Skeletal muscle satellite cell (primary cell): Measurements from ENCODE around the gene ACTN1.

Source experiments
- H3K27me3 ChIP-seq: 2 replicates; pipeline ENCODE4 v1.7.0; 2013; ENCODE audit warnings: low read length; ENCODE audit not compliant: control insufficient read depth, insufficient read depth
- H3K36me3 ChIP-seq: 2 replicates; pipeline ENCODE4 v1.7.0; 2013; ENCODE audit warnings: mild to moderate bottlenecking, control low read depth, low read length; ENCODE audit not compliant: insufficient read depth
- H3K4me1 ChIP-seq: 2 replicates; pipeline ENCODE4 v1.7.0; 2013; ENCODE audit warnings: low read length; ENCODE audit not compliant: control insufficient read depth, insufficient read depth
- H3K4me2 ChIP-seq: 2 replicates; pipeline ENCODE4 v1.7.0; 2013; ENCODE audit warnings: mild to moderate bottlenecking, low read length
- H3K4me3 ChIP-seq: 2 replicates; pipeline ENCODE4 v1.7.0; 2013; ENCODE audit warnings: low read length
- H3K9ac ChIP-seq: 2 replicates; pipeline ENCODE4 v1.7.0; 2013; ENCODE audit warnings: mild to moderate bottlenecking, low read depth, low read length, moderate library complexity
- H3K9me3 ChIP-seq: replicated peaks from 2 replicates; pipeline ENCODE4 v1.7.0; 2013; ENCODE audit warnings: mild to moderate bottlenecking, control low read depth, low read length

Gene ACTN1

GRCh38 chr14:68919129-68919927 lies 59.8 kb downstream of the ACTN1 start:
- H3K9me3 ChIP-seq, result no peaks in the 10 kb centered on the region
- H3K27me3 ChIP-seq, result no peaks in the 10 kb centered on the region
- peaks cover 10% of the 10 kb centered on the region for H3K4me1 ChIP-seq
- no peak overlapping the region for H3K4me2 ChIP-seq
- H3K4me3 ChIP-seq, result no peak overlapping the region
- no peak overlapping the region for H3K9ac ChIP-seq
- H3K36me3 ChIP-seq, result peaks cover 88% of the 10 kb centered on the region

- Histone ChIP-seq H3K27me3 (no peaks in the 10 kb centered on the region), H3K4me3 (no peak overlapping the region), H3K36me3 (peaks cover 84% of the 10 kb centered on the region), H3K4me1 (peaks cover 11% of the 10 kb centered on the region), H3K4me2 (no peak overlapping the region), H3K9me3 (no peaks in the 10 kb centered on the region), H3K9ac (no peak overlapping the region)
Observed at GRCh38 chr14:68918612-68919011, 60.5 kb downstream of the ACTN1 start.

- Histone ChIP-seq H3K9me3 (no peaks in the 10 kb centered on the region), H3K36me3 (peaks cover 80% of the 10 kb centered on the region), H3K27me3 (no peaks in the 10 kb centered on the region), H3K4me1 (peaks cover 11% of the 10 kb centered on the region), H3K4me3 (no peak overlapping the region), H3K9ac (no peak overlapping the region), H3K4me2 (no peak overlapping the region)
Observed at GRCh38 chr14:68916358-68916941, 62.7 kb downstream of the ACTN1 start.

- Histone ChIP-seq H3K4me3 (no peak overlapping the region), H3K4me1 (peaks cover 11% of the 10 kb centered on the region), H3K36me3 (peaks cover 80% of the 10 kb centered on the region)
Observed at GRCh38 chr14:68913516-68913915, 65.6 kb downstream of the ACTN1 start.

GRCh38 chr14:68911594-68912227 lies 67.4 kb downstream of the ACTN1 start:
- Histone ChIP-seq H3K4me1 (peaks cover 11% of the 10 kb centered on the region), H3K36me3 (peaks cover 78% of the 10 kb centered on the region), H3K4me2 (no peak overlapping the region), H3K4me3 (no peak overlapping the region), H3K9ac (peak overlapping the region; percentile 6), H3K9me3 (no peaks in the 10 kb centered on the region), H3K27me3 (no peaks in the 10 kb centered on the region)

More at GRCh38 chr14:68913516-68913915, 65.6 kb downstream of the ACTN1 start:
- no peaks in the 10 kb centered on the region for H3K27me3 ChIP-seq
- H3K4me2 ChIP-seq, result no peak overlapping the region
- no peak overlapping the region for H3K9ac ChIP-seq
- no peaks in the 10 kb centered on the region for H3K9me3 ChIP-seq

- Histone ChIP-seq H3K9ac (no peak overlapping the region), H3K4me1 (peaks cover 11% of the 10 kb centered on the region), H3K9me3 (no peaks in the 10 kb centered on the region), H3K4me2 (no peak overlapping the region), H3K4me3 (no peak overlapping the region), H3K27me3 (no peaks in the 10 kb centered on the region), H3K36me3 (peaks cover 77% of the 10 kb centered on the region)
Observed at GRCh38 chr14:68910540-68910939, 68.6 kb downstream of the ACTN1 start.

- no peak overlapping the region for H3K9ac ChIP-seq
Observed at GRCh38 chr14:68908803-68909202, 70.3 kb downstream of the ACTN1 start.

GRCh38 chr14:68908201-68908600 lies 70.9 kb downstream of the ACTN1 start:
- Histone ChIP-seq H3K9ac (no peak overlapping the region), H3K27me3 (no peaks in the 10 kb centered on the region), H3K4me1 (peaks cover 5% of the 10 kb centered on the region), H3K36me3 (peaks cover 88% of the 10 kb centered on the region), H3K9me3 (no peaks in the 10 kb centered on the region), H3K4me2 (no peak overlapping the region), H3K4me3 (no peak overlapping the region)

More at GRCh38 chr14:68908803-68909202, 70.3 kb downstream of the ACTN1 start:
- Histone ChIP-seq H3K4me3 (no peak overlapping the region), H3K4me2 (no peak overlapping the region), H3K27me3 (no peaks in the 10 kb centered on the region), H3K36me3 (peaks cover 89% of the 10 kb centered on the region), H3K4me1 (peaks cover 11% of the 10 kb centered on the region), H3K9me3 (no peaks in the 10 kb centered on the region)

GRCh38 chr14:68906439-68906838 lies 72.7 kb downstream of the ACTN1 start:
- H3K4me1 ChIP-seq, result no peaks in the 10 kb centered on the region
- H3K9me3 ChIP-seq, result no peaks in the 10 kb centered on the region
- H3K4me3 ChIP-seq, result no peak overlapping the region
- H3K36me3 ChIP-seq, result peaks cover 92% of the 10 kb centered on the region
- H3K4me2 ChIP-seq, result no peak overlapping the region
- no peaks in the 10 kb centered on the region for H3K27me3 ChIP-seq
- H3K9ac ChIP-seq, result no peak overlapping the region

- H3K4me1 ChIP-seq, result no peaks in the 10 kb centered on the region
- H3K36me3 ChIP-seq, result peaks cover 89% of the 10 kb centered on the region
- H3K4me3 ChIP-seq, result no peak overlapping the region
- H3K27me3 ChIP-seq, result no peaks in the 10 kb centered on the region
- no peak overlapping the region for H3K9ac ChIP-seq
- H3K4me2 ChIP-seq, result no peak overlapping the region
- no peaks in the 10 kb centered on the region for H3K9me3 ChIP-seq
Observed at GRCh38 chr14:68905107-68905895, 73.8 kb downstream of the ACTN1 start.

GRCh38 chr14:68902357-68902756 lies 76.7 kb downstream of the ACTN1 start:
- H3K36me3 ChIP-seq, result peaks cover 87% of the 10 kb centered on the region
- H3K9me3 ChIP-seq, result no peaks in the 10 kb centered on the region
- H3K27me3 ChIP-seq, result no peaks in the 10 kb centered on the region
- H3K4me1 ChIP-seq, result no peaks in the 10 kb centered on the region
- no peak overlapping the region for H3K4me3 ChIP-seq
- no peak overlapping the region for H3K9ac ChIP-seq
- no peak overlapping the region for H3K4me2 ChIP-seq
